LNCaP clone FGC (cell line): ENCODE data around the gene MEGF10.
A peak's percentile ranks its signal among the peaks of the same experiment; 100 is the strongest.

ENCODE experiments used
- DNase-seq: peaks from one replicate; pipeline ENCODE4 v3.0.0-alpha.2; 2011; ENCODE audit warnings: low read depth
- H3K4me3 ChIP-seq: 2 replicates; pipeline ENCODE4 v1.5.1; 2011; ENCODE audit warnings: mild to moderate bottlenecking, low read depth, low read length, control low read depth
- TF ChIP-seq, protein P1 (sequence below): IDR thresholded peaks from 2 replicates; pipeline ENCODE4 v1.5.1; 2012; ENCODE audit warnings: mild to moderate bottlenecking; ENCODE audit not compliant: control insufficient read depth, insufficient read depth; ENCODE audit errors: extremely low read depth

The MEGF10 gene

DNA sequence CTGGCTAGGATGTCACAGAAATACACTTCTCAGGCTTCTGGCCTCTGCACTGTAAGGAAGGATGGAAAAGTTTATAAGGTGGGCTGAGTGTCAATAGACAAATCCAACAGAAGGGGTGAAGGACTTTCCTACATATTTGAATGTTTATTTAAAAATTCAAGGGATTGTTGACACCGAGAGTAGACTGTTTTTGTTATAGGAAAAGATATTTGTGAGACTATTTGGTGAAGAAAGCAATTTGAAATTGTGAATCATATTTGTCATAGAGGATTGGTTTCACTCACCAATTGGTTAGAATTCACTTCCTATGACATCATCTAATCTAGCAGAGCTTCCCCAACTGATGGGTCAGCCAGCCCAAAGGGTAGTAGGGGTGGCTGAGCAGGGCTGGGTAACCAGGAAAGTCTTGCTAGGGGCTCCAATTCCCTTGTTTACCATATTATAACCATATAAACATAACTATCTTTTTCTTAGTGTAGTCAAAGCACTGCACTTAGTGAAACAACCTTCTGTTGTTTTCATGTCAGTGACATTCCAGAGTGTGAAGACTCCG lies 14.9 kb upstream of the MEGF10 start:
- DNase-seq: no peak
- TF ChIP-seq, protein P1, sequence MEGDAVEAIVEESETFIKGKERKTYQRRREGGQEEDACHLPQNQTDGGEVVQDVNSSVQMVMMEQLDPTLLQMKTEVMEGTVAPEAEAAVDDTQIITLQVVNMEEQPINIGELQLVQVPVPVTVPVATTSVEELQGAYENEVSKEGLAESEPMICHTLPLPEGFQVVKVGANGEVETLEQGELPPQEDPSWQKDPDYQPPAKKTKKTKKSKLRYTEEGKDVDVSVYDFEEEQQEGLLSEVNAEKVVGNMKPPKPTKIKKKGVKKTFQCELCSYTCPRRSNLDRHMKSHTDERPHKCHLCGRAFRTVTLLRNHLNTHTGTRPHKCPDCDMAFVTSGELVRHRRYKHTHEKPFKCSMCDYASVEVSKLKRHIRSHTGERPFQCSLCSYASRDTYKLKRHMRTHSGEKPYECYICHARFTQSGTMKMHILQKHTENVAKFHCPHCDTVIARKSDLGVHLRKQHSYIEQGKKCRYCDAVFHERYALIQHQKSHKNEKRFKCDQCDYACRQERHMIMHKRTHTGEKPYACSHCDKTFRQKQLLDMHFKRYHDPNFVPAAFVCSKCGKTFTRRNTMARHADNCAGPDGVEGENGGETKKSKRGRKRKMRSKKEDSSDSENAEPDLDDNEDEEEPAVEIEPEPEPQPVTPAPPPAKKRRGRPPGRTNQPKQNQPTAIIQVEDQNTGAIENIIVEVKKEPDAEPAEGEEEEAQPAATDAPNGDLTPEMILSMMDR: no peak
- no peak overlapping the region for H3K4me3 ChIP-seq

DNA sequence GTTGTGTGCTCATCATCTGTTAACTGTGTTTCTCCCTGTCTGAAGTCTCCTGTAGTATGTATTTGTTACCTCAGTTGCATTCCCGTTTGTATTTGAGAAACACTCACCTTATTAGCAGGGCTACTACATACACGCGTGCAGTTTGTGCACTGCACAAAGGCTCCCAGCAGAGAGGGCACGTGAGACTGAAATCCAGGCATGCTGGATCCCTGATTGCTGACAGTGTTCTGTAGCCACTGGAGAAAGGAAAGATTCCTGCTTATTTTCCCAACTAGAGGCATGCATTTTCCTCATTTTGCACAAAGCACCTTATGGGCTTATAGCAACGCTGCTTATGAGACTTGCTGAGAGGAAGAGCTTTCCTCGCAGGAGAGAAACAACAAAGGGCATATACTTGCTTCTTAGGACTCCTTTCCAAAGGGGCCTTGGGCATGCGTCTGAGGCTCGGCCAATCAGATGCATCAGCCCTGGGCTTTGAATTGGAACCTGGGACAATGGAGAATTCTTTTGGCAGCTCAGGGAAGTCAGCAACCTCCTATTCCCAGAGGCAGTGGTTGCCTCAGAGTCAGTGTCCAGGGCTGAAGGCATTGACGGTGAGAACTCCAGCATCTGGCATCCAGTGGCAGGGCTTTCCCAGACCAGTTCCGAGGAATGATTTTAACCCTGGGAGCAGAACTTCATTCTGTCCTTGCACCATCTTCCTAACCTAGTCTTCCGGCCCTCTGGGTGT lies 9.9 kb upstream of the MEGF10 start:
- no peak for DNase-seq
- TF ChIP-seq, protein P1: peak; percentile 51
- H3K4me3 ChIP-seq: no peak overlapping the region

DNA sequence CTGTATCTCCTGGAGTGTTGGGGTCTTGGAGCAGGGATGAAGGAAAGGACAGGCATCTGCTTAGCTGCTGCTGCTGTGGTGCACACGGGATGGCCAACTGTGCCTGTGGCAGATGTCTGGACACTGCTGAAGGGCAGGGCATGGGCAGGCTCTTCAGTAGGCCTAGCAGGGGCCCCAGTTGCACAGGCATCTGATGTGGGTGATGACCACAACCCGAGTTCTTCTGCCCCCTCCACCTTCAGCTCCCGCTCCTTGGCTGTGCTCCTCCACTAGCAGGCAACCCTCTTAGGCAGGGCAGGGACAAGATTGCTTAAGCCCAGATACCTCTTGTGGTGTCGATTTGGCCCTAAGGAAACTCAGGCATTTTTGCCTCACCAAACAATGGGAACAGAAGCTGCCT lies 9.0 kb upstream of the MEGF10 start:
- TF ChIP-seq, protein P1: no peak
- no peak for DNase-seq
- no peak overlapping the region for H3K4me3 ChIP-seq

DNA sequence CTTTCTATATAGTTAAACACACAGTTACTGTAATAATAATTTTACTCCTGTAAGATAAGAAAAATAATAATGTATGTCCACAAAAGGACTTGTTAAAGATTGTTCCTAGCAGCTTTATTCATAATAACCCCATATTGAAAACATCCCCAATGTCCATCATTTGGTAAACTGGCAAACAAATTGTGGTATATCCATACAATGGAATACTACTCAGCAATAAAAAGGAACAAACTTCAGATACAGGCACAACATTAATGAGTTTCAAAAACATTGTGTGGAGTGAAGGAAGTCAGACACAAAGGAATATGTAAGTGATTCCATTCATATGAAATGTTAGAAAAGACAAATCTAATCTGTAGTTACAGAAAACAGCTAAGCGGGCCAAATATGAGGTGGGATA lies 1.9 kb upstream of the MEGF10 start:
- TF ChIP-seq, protein P1: no peak
- no peak for DNase-seq
- no peak overlapping the region for H3K4me3 ChIP-seq

DNA sequence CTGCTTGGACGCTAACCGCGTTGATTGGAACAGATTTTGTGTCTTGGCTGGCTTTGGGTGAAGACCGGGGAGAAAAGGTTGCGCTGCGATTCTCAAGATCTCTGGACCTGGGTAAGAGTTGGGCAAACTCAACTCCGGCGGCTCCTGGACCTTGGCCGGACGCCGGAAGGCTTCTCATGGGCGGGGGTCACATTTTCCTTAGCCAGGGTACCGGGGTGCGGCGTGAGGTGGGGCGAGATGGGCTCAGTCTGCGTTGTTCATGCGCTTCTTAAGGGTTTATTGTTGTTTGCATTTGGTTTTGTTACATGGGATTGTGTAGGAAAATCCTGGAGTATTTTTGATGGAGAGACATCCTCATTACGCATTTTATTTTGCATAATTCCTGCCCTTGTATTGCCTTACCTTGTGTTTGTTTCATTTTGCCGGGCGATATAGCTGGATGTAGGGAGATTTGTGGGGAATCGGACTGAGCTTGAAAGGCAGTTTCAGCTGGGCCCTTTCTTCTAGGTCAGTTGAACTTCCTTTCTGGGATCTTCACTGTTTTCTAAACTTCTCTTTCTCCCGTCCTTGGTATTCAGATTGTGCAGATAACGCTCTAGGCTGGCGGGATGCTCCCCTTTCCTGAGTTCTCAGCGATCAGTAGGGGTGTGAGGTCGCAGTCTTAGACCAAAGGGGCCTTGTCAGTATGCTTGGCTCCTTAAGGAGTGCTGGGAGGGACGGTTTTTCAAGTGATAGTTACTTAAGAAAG lies 524 bp downstream of the MEGF10 start:
- DNase-seq: no peak
- H3K4me3 ChIP-seq: no peak overlapping the region
- TF ChIP-seq, protein P1: no peak

DNA sequence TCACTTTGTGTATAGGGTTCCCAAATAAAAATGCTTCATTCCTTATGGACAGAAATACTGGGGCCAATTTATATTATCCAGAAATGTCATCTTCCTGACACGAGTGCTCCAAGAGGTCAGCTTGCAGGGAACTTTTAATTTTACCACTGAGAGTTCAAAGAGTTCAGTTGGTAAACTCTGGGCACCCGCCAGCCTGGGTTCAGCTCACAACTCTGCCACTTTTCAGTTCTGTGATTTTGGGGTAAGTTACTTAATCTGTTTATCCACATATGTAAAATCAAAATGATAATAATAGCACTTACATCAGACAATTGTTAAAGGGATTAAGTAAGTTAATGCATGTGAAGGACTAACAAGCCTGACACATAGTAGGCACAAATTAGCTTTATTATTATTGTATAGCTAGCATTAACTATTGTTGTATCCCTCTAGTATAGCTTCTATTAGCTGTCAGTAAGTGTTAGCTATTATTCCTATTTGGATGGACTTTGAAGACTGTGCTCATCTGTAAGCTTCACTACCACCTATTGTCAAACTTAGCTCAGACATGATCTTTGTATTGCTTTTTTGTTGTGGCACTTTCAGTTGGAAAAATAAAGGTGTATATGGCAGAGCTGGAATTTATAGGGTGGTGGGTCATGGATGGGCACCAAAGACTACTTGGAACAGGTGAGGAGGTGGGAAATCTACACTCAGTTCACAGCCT lies 1.6 kb downstream of the MEGF10 start:
- H3K4me3 ChIP-seq: no peak overlapping the region
- TF ChIP-seq, protein P1: no peak
- DNase-seq: no peak
